HG03354 (cell line): Measurements from ENCODE around the gene COQ2.
"Not testable (repeated sequence)": the region's sequence is repeated elsewhere in the genome, so short reads cannot be mapped to it uniquely, and the experiment has no call there.

Experiments
- ATAC-seq: cut with Tn5 transposase; IDR thresholded peaks from one replicate; pipeline ENCODE4 v1.9.1; 2021; ENCODE audit warnings: mild to moderate bottlenecking; ENCODE audit not compliant: unreplicated experiment, poor library complexity, severe bottlenecking

COQ2 gene

GRCh38 chr4:83284193-83285054 lies at the start of gene COQ2:
TSS of gene COQ2 (minus strand) at chr4:83284798. CDS start at chr4:83284764, 34 bp downstream.
- ATAC-seq: peak; percentile 87

- no peak for ATAC-seq
Measured at GRCh38 chr4:83331956-83332355, 47.4 kb upstream of the COQ2 start.

GRCh38 chr4:83329521-83330110 lies 45.0 kb upstream of the COQ2 start:
- no peak for ATAC-seq

- no peak for ATAC-seq
Measured at GRCh38 chr4:83328521-83329187, 44.1 kb upstream of the COQ2 start.

- ATAC-seq: no peak
Measured at GRCh38 chr4:83326546-83326945, 41.9 kb upstream of the COQ2 start.

- ATAC-seq: not testable (repeated sequence)
Measured at GRCh38 chr4:83325306-83325705, 40.7 kb upstream of the COQ2 start.

GRCh38 chr4:83323136-83323535 lies 38.5 kb upstream of the COQ2 start:
- ATAC-seq: no peak

GRCh38 chr4:83320548-83320947 lies 36.0 kb upstream of the COQ2 start:
- ATAC-seq: no peak

- no peak for ATAC-seq
Measured at GRCh38 chr4:83318666-83319065, 34.1 kb upstream of the COQ2 start.

GRCh38 chr4:83317671-83318070 lies 33.1 kb upstream of the COQ2 start:
- ATAC-seq: no peak

GRCh38 chr4:83316459-83317165 lies 32.0 kb upstream of the COQ2 start:
- no peak for ATAC-seq

- no peak for ATAC-seq
Measured at GRCh38 chr4:83315341-83315870, 30.8 kb upstream of the COQ2 start.

- no peak for ATAC-seq
Measured at GRCh38 chr4:83308672-83309071, 24.1 kb upstream of the COQ2 start.

- no peak for ATAC-seq
Measured at GRCh38 chr4:83307920-83308319, 23.3 kb upstream of the COQ2 start.

GRCh38 chr4:83305187-83305586 lies 20.6 kb upstream of the COQ2 start:
- ATAC-seq: no peak

- ATAC-seq: no peak
Measured at GRCh38 chr4:83297548-83298260, 13.1 kb upstream of the COQ2 start.

GRCh38 chr4:83293305-83294046 lies 8.9 kb upstream of the COQ2 start:
- ATAC-seq: no peak

- ATAC-seq: not testable (repeated sequence)
Measured at GRCh38 chr4:83290059-83290774, 5.6 kb upstream of the COQ2 start.
